KMS-11 (cell line): ENCODE data around the gene MAML2.

Source experiments
- H2AFZ ChIP-seq: fragments of 200-600 bp; sonication (generic); 2 replicates; pipeline ENCODE4 v1.6.1; 2016; ENCODE audit warnings: antibody characterized with exemption, mixed run types, low read depth
- H3K27ac ChIP-seq: fragments of 200-600 bp; sonication (generic); 2 replicates; pipeline ENCODE4 v1.6.1; 2016; ENCODE audit warnings: mild to moderate bottlenecking, mixed run types
- H3K27me3 ChIP-seq: fragments of 200-600 bp; sonication (generic); 2 replicates; pipeline ENCODE4 v1.6.1; 2017; ENCODE audit warnings: mild to moderate bottlenecking, low read depth, mixed run types, moderate library complexity; ENCODE audit not compliant: insufficient read depth
- H3K36me3 ChIP-seq: fragments of 200-600 bp; sonication (generic); 2 replicates; pipeline ENCODE4 v1.6.1; 2017; ENCODE audit warnings: mild to moderate bottlenecking, mixed run types; ENCODE audit not compliant: insufficient read depth
- H3K4me1 ChIP-seq: fragments of 200-600 bp; sonication (generic); 2 replicates; pipeline ENCODE4 v1.6.1; 2016; ENCODE audit warnings: mild to moderate bottlenecking, low read depth, mixed run types; ENCODE audit not compliant: poor library complexity, severe bottlenecking
- H3K4me2 ChIP-seq: fragments of 200-600 bp; sonication (generic); 2 replicates; pipeline ENCODE4 v1.7.0; 2016; ENCODE audit warnings: mild to moderate bottlenecking, mixed run types
- H3K4me3 ChIP-seq: fragments of 200-600 bp; sonication (generic); IDR thresholded peaks from 2 replicates; pipeline ENCODE4 v1.6.1; 2017; ENCODE audit warnings: low read depth, low read length, mixed read lengths; ENCODE audit not compliant: insufficient read depth
- H3K79me2 ChIP-seq: fragments of 200-600 bp; sonication (generic); 2 replicates; pipeline ENCODE4 v1.6.1; 2016; ENCODE audit warnings: low read depth, mixed run types; ENCODE audit not compliant: insufficient read depth
- H3K9ac ChIP-seq: fragments of 200-600 bp; sonication (generic); 2 replicates; pipeline ENCODE4 v1.6.1; 2016; ENCODE audit warnings: mild to moderate bottlenecking, mixed run types
- H4K20me1 ChIP-seq: fragments of 200-600 bp; sonication (generic); 2 replicates; pipeline ENCODE4 v1.6.1; 2016; ENCODE audit warnings: mild to moderate bottlenecking, mixed run types; ENCODE audit not compliant: insufficient read depth
- CTCF ChIP-seq: fragments of 200-600 bp; sonication (generic); conservative IDR thresholded peaks from 2 replicates; pipeline ENCODE4 v1.6.1; 2017; ENCODE audit warnings: low read depth, mild to moderate bottlenecking, antibody characterized with exemption, low read length, moderate library complexity, mixed read lengths

The MAML2 gene

GRCh38 chr11:96094156-96094555, 248.8 kb downstream of the MAML2 start:
- Histone ChIP-seq H3K79me2 (no peaks in the 10 kb centered on the region), H3K4me1 (no peaks in the 10 kb centered on the region), H3K4me3 (no peak overlapping the region)

GRCh38 chr11:96092511-96092910, 250.5 kb downstream of the MAML2 start:
- no peaks in the 10 kb centered on the region for H3K27me3 ChIP-seq
- no peak overlapping the region for H3K4me3 ChIP-seq
- H3K4me1 ChIP-seq: no peaks in the 10 kb centered on the region
- H2AFZ ChIP-seq: no peak overlapping the region
- no peaks in the 10 kb centered on the region for H3K79me2 ChIP-seq
- no peaks in the 10 kb centered on the region for H4K20me1 ChIP-seq
- H3K9ac ChIP-seq: no peak overlapping the region
- no peaks in the 10 kb centered on the region for H3K36me3 ChIP-seq
- no peak overlapping the region for H3K27ac ChIP-seq
- no peak overlapping the region for H3K4me2 ChIP-seq
- TF ChIP-seq CTCF: no peak

More at GRCh38 chr11:96094156-96094555, 248.8 kb downstream of the MAML2 start:
- Histone ChIP-seq H3K27me3 (no peaks in the 10 kb centered on the region), H3K36me3 (no peaks in the 10 kb centered on the region), H3K4me2 (no peak overlapping the region), H3K27ac (no peak overlapping the region), H2AFZ (no peak overlapping the region), H4K20me1 (no peaks in the 10 kb centered on the region), H3K9ac (no peak overlapping the region)
- TF ChIP-seq CTCF: no peak

GRCh38 chr11:96091476-96091875, 251.5 kb downstream of the MAML2 start:
- Histone ChIP-seq H3K4me2 (no peak overlapping the region), H2AFZ (no peak overlapping the region), H3K4me1 (no peaks in the 10 kb centered on the region), H3K27ac (no peak overlapping the region), H3K36me3 (no peaks in the 10 kb centered on the region), H3K27me3 (no peaks in the 10 kb centered on the region), H3K9ac (no peak overlapping the region), H4K20me1 (no peaks in the 10 kb centered on the region), H3K79me2 (no peaks in the 10 kb centered on the region), H3K4me3 (no peak overlapping the region)
- TF ChIP-seq CTCF: no peak

GRCh38 chr11:96090711-96091110, 252.3 kb downstream of the MAML2 start:
- no peak overlapping the region for H3K27ac ChIP-seq
- no peak overlapping the region for H3K9ac ChIP-seq
- H4K20me1 ChIP-seq: no peaks in the 10 kb centered on the region
- no peak for TF ChIP-seq CTCF
- H3K4me2 ChIP-seq: no peak overlapping the region
- no peaks in the 10 kb centered on the region for H3K36me3 ChIP-seq
- H3K27me3 ChIP-seq: no peaks in the 10 kb centered on the region
- no peak overlapping the region for H3K4me3 ChIP-seq
- H3K4me1 ChIP-seq: no peaks in the 10 kb centered on the region
- H2AFZ ChIP-seq: no peak overlapping the region
- no peaks in the 10 kb centered on the region for H3K79me2 ChIP-seq
